Right cardiac atrium (tissue), 5 donors: ENCODE data around the gene SLC15A1. TPM values are rescaled to one million over a fixed set of nuclear protein-coding genes. Genes with fewer than 3 reads are reported as not detected.

ENCODE experiments used
- ATAC-seq, 2 donors: fragments of 200-7000 bp; cut with Tn5 transposase; one replicate each; pipeline versions ENCODE4 v1.8.0 to v1.9.1; 2020; ENCODE audit warnings: moderate library complexity in 2 of 2, mild to moderate bottlenecking in 1 of 2
- DNase-seq, 3 donors: peaks; one replicate each; pipeline ENCODE4 v3.0.0-alpha.2; 2020
- H3K27ac ChIP-seq: one replicate; pipeline ENCODE4 v1.5.1; 2013; ENCODE audit warnings: mild to moderate bottlenecking, low read length, control low read depth, moderate library complexity
- H3K27me3 ChIP-seq: one replicate; pipeline ENCODE4 v1.6.1; 2013; ENCODE audit not compliant: control insufficient read depth, insufficient read depth
- H3K4me1 ChIP-seq: one replicate; pipeline ENCODE4 v1.6.1; 2013; ENCODE audit warnings: low read length; ENCODE audit not compliant: control insufficient read depth, insufficient read depth
- H3K4me3 ChIP-seq: one replicate; pipeline ENCODE4 v1.5.1; 2013; ENCODE audit warnings: low read length, control low read depth
- H3K9me3 ChIP-seq: one replicate; pipeline ENCODE4 v1.6.1; 2013; ENCODE audit warnings: low read length; ENCODE audit not compliant: control insufficient read depth
- WGBS: extraction: QIAGEN DNeasy Blood & Tissue Kit; methylation state at CpG from one replicate; pipeline ENCODE4 v1.1.7; 2013; 5-methylcytosine and 5-hydroxymethylcytosine counted together
- intact Hi-C, 4 donors: fragments of 100-400 bp; cut with DNase I; formaldehyde crosslinking; loops; one replicate each; pipeline versions ENCODE4 v1.11.0 to v1.14.0; 2022 to 2023
- polyA plus RNA-seq: library from polyadenylated mRNA; stranded (reverse); fragments of 200-250 nt; gene quantifications from one replicate; pipeline ENCODE4 v1.2.3, GENCODE V29; 2013
- total RNA-seq, 4 donors: library from RNA; stranded (reverse); fragmentation: NEBNext Ultra II Directional; extraction: Animal tissue kit (Norgen Biotek cat#: 25700); gene quantifications; one replicate each; pipeline ENCODE4 v1.2.1, GENCODE V29; 2021
- donor health status: healthy with polysubstance abuse.
- donor health status: DM: no; HTN: yes; CAD: no.
- donor health status: DM: no; HTN: no; CAD: no.
- donor health status: DM: no; HTN: yes; CAD: no; lungs with severe emphysema.
- donor health status: DM: yes; HTN: yes; CAD: no.

SLC15A1 gene
- total and polyA plus RNA-seq, 5 donors: 0.11 TPM; not detected in 4

- no peak for ATAC-seq
- DNase-seq: no peak
- H3K27ac ChIP-seq: no peak overlapping the region
- H3K27me3 ChIP-seq: no peaks in the 10 kb centered on the region
- no peaks in the 10 kb centered on the region for H3K9me3 ChIP-seq
- WGBS: 95% methylated on average over 11 of the region's 11 CpGs
- intact Hi-C loops: no loop called here
- H3K4me3 ChIP-seq: no peak overlapping the region
- no peaks in the 10 kb centered on the region for H3K4me1 ChIP-seq
These were observed 30.5 kb downstream of the SLC15A1 start for GRCh38 chr13:98721825-98722510.

DNA sequence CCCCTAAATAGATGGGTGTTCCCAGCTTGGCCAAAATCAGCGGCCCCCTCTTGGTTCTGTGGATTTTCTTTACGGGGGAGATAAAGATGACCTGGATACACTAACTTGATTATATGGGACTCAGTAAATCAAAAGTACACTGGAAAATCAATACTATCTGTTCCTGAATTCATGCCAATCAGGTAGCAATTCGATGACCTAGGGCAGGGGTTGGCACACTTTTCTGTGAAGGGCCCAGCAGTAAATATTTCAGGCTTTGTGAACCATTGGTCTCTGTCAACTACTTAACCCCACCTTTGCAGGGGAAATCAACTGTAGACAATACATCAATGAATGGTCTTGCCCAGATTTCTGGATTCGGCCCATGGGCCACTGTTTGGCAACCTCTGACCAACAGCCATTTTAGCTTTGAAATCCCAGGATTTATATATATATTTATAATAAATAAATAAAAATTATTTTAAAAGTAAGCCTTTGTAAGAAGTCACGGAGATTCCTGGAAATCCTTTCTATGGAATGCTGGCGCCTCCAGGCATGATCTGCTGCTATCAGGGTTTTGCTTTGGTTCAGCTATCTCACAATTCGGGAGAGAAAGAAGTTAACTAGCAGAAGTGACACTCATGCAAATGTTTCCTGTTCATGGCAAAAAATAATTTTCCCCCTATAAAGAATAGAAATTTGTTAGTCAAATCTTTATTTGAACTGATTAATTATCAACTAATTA is 32.8 kb downstream of the SLC15A1 start:
- DNase-seq: no peak
- 74% methylated on average over 7 of the region's 7 CpGs for WGBS
- Histone ChIP-seq H3K4me3 (no peak overlapping the region), H3K27me3 (no peaks in the 10 kb centered on the region), H3K27ac (no peak overlapping the region), H3K9me3 (no peaks in the 10 kb centered on the region), H3K4me1 (no peaks in the 10 kb centered on the region)
- no peak for ATAC-seq
- intact Hi-C loops: no loop called here

GRCh38 chr13:98717891-98718290 is 34.6 kb downstream of the SLC15A1 start:
- DNase-seq (no peak), ATAC-seq (no peak)
- no peaks in the 10 kb centered on the region for H3K9me3 ChIP-seq
- H3K4me3 ChIP-seq: no peak overlapping the region
- WGBS: 88% methylated on average over 6 of the region's 6 CpGs
- no peaks in the 10 kb centered on the region for H3K27me3 ChIP-seq
- intact Hi-C loops: no loop called here
- H3K4me1 ChIP-seq: no peaks in the 10 kb centered on the region
- H3K27ac ChIP-seq: no peak overlapping the region

GRCh38 chr13:98717256-98717655 is 35.2 kb downstream of the SLC15A1 start:
- intact Hi-C loops: no loop called here
- Histone ChIP-seq H3K4me3 (no peak overlapping the region), H3K27me3 (no peaks in the 10 kb centered on the region), H3K27ac (no peak overlapping the region), H3K9me3 (no peaks in the 10 kb centered on the region), H3K4me1 (no peaks in the 10 kb centered on the region)
- ATAC-seq: no peak
- 40% methylated on average over 5 of the region's 5 CpGs for WGBS
- DNase-seq: no peak

DNA sequence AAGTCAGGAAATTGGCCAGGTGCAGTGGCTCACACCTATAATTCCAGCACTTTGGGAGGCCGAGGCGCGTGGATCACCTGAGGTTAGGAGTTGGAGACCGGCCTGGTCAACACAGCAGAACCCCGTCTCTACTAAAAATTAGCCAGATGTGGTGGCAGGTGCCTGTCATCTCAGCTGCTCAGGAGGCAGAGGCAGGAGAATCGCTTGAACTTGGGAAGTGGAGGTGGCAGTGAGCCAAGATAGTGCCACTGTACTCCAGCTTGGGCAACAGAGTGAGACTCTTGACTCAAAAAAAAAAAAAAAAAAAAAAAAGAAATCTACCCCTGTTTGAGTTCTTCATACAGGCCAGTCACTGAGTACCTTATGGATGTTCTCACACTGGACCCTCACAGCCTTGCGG is 42.0 kb downstream of the SLC15A1 start:
- H3K9me3 ChIP-seq: no peaks in the 10 kb centered on the region
- no peak overlapping the region for H3K4me3 ChIP-seq
- ATAC-seq (no peak), DNase-seq (no peak)
- H3K27ac ChIP-seq: no peak overlapping the region
- no peaks in the 10 kb centered on the region for H3K27me3 ChIP-seq
- WGBS: 77% methylated on average over 7 of the region's 7 CpGs
- intact Hi-C loops: no loop called here
- no peaks in the 10 kb centered on the region for H3K4me1 ChIP-seq

DNA sequence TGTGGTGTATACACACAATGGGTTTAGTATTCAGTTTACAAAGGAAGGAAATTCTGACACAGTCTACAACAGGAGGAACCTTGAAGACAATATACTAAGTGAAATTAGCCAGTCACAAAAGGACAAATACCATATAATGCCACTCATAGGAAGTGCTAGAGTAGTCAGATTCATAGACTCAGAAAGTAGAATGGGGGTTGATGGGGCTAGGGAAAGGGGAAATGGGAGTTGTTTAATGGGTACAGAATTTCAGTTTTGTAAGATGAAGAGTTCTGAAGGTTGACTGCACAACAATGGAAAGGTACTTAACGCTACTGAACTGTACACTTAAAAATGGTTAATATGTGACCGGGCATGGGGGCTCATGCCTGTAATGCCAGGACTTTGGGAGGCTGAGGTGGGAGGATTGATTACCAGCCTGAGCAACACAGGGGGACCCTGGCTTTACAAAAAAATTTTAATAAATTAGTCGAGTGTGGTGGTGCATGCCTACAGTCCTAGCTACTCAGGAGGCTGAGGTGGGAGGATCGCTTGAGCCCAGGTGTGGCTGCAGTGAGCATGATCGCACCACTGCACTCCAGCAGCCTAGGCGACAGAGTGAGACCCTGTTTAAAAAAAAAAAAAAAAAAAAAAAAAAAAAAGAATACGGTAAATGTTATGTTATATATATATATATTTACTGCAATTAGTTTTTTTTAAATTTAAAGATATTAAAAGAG is 45.0 kb downstream of the SLC15A1 start:
- Histone ChIP-seq H3K27me3 (no peaks in the 10 kb centered on the region), H3K27ac (no peak overlapping the region), H3K9me3 (no peaks in the 10 kb centered on the region), H3K4me3 (no peak overlapping the region), H3K4me1 (no peaks in the 10 kb centered on the region)
- no peak for ATAC-seq
- 93% methylated on average over 7 of the region's 7 CpGs for WGBS
- intact Hi-C loops: no loop called here
- DNase-seq: no peak

- Histone ChIP-seq H3K9me3 (no peaks in the 10 kb centered on the region), H3K27me3 (no peaks in the 10 kb centered on the region), H3K4me3 (no peak overlapping the region), H3K27ac (no peak overlapping the region), H3K4me1 (no peaks in the 10 kb centered on the region)
- DNase-seq (no peak), ATAC-seq (no peak)
- WGBS: 45% methylated on average over 12 of the region's 12 CpGs
- intact Hi-C loops: no loop called here
These were observed 45.9 kb downstream of the SLC15A1 start for GRCh38 chr13:98706446-98707110.

GRCh38 chr13:98697791-98698190 is 54.7 kb downstream of the SLC15A1 start:
- Histone ChIP-seq H3K9me3 (no peaks in the 10 kb centered on the region), H3K4me3 (no peak overlapping the region), H3K27me3 (no peaks in the 10 kb centered on the region), H3K27ac (no peak overlapping the region), H3K4me1 (no peaks in the 10 kb centered on the region)
- 72% methylated on average over 4 of the region's 4 CpGs for WGBS
- ATAC-seq: no peak
- intact Hi-C loops: no loop called here
- DNase-seq: no peak

DNA sequence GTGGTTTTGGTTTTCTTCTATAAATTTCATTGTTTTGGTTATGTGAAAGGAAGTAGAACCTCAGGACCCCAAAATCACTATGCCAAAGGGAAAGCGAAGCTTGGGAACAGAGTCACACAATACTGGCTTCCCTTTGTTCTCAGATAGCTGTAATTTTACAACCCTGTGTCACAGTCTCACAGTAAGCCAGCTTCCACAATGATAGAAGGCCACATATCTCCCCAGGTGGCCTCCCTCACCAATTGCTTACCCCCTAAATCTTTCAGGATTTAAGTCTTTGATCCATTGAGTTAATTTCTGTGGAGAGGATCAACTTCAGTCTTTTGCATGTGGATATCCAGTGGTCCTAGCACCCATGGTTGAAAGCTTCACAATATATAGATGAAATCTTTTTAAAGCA is 58.7 kb downstream of the SLC15A1 start:
- Histone ChIP-seq H3K4me3 (no peak overlapping the region), H3K27me3 (no peaks in the 10 kb centered on the region), H3K27ac (no peak overlapping the region), H3K9me3 (no peaks in the 10 kb centered on the region), H3K4me1 (no peaks in the 10 kb centered on the region)
- whole genome bisulfite sequencing: 85% methylated on average over 1 of the region's 1 CpG
- no peak for DNase-seq
- intact Hi-C loops: no loop called here
- no peak for ATAC-seq

- H3K27ac ChIP-seq: no peak overlapping the region
- WGBS: 82% methylated on average over 4 of the region's 4 CpGs
- no peak overlapping the region for H3K4me3 ChIP-seq
- intact Hi-C loops: no loop called here
- no peaks in the 10 kb centered on the region for H3K4me1 ChIP-seq
- H3K27me3 ChIP-seq: no peaks in the 10 kb centered on the region
- no peak for DNase-seq
- H3K9me3 ChIP-seq: no peaks in the 10 kb centered on the region
- no peak for ATAC-seq
These were observed 61.1 kb downstream of the SLC15A1 start for GRCh38 chr13:98691360-98691759.
